OCI-LY7 (cell line): ENCODE measurements around the gene WDR70. TPM values are rescaled to one million over a fixed set of nuclear protein-coding genes. Genes with fewer than 3 reads are reported as not detected.

ENCODE experiments used
- BruUV-seq: library from RNA; stranded (reverse); fragments of 400-500 nt; replicated peaks from 2 replicates; lab custom pipeline; 2021; lab: Mats Ljungman, UMichigan
- CTCF ChIA-PET: fragments of 300-600 bp; sonication (Branson Sonifier 250); formaldehyde crosslinking; loops from one replicate; lab custom pipeline; 2022; ENCODE audit warnings: antibody characterized with exemption; ENCODE audit not compliant: unreplicated experiment; lab: Charles Lee
- POLR2A ChIA-PET: fragments of 300-600 bp; sonication (Branson Sonifier 250); formaldehyde crosslinking; loops from one replicate; lab custom pipeline; 2022; ENCODE audit warnings: antibody characterized with exemption; lab: Charles Lee
- DNase-seq: peaks from one replicate; pipeline ENCODE4 v3.0.0-alpha.2; 2015; ENCODE audit warnings: low spot score
- H2AFZ ChIP-seq: fragments of 200-600 bp; sonication (generic), shearing (Covaris generic); 2 replicates; pipeline ENCODE4 v1.6.1; 2014; ENCODE audit warnings: mild to moderate bottlenecking, antibody characterized with exemption, low read length, moderate library complexity
- H3K27ac ChIP-seq: fragments of 200-600 bp; sonication (generic); 2 replicates; pipeline ENCODE4 v1.5.1; 2014; ENCODE audit warnings: mixed run types, low read depth, mild to moderate bottlenecking, moderate library complexity, low read length, inconsistent platforms; ENCODE audit not compliant: poor library complexity, severe bottlenecking
- H3K36me3 ChIP-seq: fragments of 200-600 bp; sonication (generic); 2 replicates; pipeline ENCODE4 v1.6.1; 2014; ENCODE audit warnings: mild to moderate bottlenecking, antibody characterized with exemption, low read length, moderate library complexity, mixed read lengths; ENCODE audit not compliant: insufficient read depth
- H3K4me1 ChIP-seq: fragments of 200-600 bp; sonication (generic); 2 replicates; pipeline ENCODE4 v1.5.1; 2014; ENCODE audit warnings: mild to moderate bottlenecking, low read length; ENCODE audit not compliant: insufficient read depth, poor library complexity, severe bottlenecking
- H3K4me2 ChIP-seq: fragments of 200-600 bp; sonication (generic); 2 replicates; pipeline ENCODE4 v1.6.1; 2014; ENCODE audit warnings: mild to moderate bottlenecking, low read length
- H3K4me3 ChIP-seq: fragments of 200-600 bp; sonication (generic); 2 replicates; pipeline ENCODE4 v1.5.1; 2014; ENCODE audit warnings: mild to moderate bottlenecking, low read depth, low read length; ENCODE audit not compliant: poor library complexity, severe bottlenecking
- H3K79me2 ChIP-seq: fragments of 200-600 bp; sonication (generic); 2 replicates; pipeline ENCODE4 v1.6.1; 2016; ENCODE audit warnings: low read depth, mild to moderate bottlenecking, low read length, moderate library complexity, mixed read lengths; ENCODE audit not compliant: insufficient read depth
- H3K9me2 ChIP-seq: fragments of 200-600 bp; sonication (generic); 2 replicates; pipeline ENCODE4 v1.6.1; 2016; ENCODE audit warnings: mild to moderate bottlenecking, low read length, mixed read lengths; ENCODE audit not compliant: insufficient read depth
- H3K9me3 ChIP-seq: fragments of 200-600 bp; sonication (generic); 2 replicates; pipeline ENCODE4 v1.6.1; 2014; ENCODE audit warnings: mild to moderate bottlenecking, mixed run types, low read length, mixed read lengths
- H4K20me1 ChIP-seq: fragments of 200-600 bp; sonication (generic); 2 replicates; pipeline ENCODE4 v1.6.1; 2014; ENCODE audit warnings: mild to moderate bottlenecking, antibody characterized with exemption, low read length, moderate library complexity, mixed read lengths; ENCODE audit not compliant: insufficient read depth
- CTCF ChIP-seq: fragments of 200-600 bp; sonication (generic); conservative IDR thresholded peaks from 2 replicates; pipeline ENCODE4 v1.5.1; 2014; ENCODE audit warnings: mild to moderate bottlenecking, antibody characterized with exemption, low read length, moderate library complexity, mixed read lengths
- EZH2phosphoT487 ChIP-seq: fragments of 200-600 bp; sonication (generic); IDR thresholded peaks from 2 replicates; pipeline ENCODE4 v1.6.1; 2018; ENCODE audit warnings: low read depth, borderline replicate concordance, mild to moderate bottlenecking, mixed run types, antibody characterized with exemption, low read length, moderate library complexity, mixed read lengths
- intact Hi-C: fragments of 100-400 bp; cut with micrococcal nuclease; formaldehyde crosslinking; loops from one replicate; pipeline ENCODE4 v1.10.0; 2022; ENCODE audit not compliant: unreplicated experiment
- total RNA-seq, 2 experiments: library from RNA; depleted of rRNA in 1 of 2; stranded (reverse); fragments of >200 nt in 1 of 2; shearing (Covaris generic) in 1 of 2; gene quantifications; 2 replicates each; pipeline ENCODE4 v1.2.3, GENCODE V29; 2014 to 2022

WDR70 gene
- total RNA-seq, 2 experiments from 2014 or later = 26.2 to 35.4 TPM

- H4K20me1 ChIP-seq = no peaks in the 10 kb centered on the region
- no peak overlapping the region for H3K4me3 ChIP-seq
- TF ChIP-seq CTCF (no peak), EZH2phosphoT487 (no peak)
- intact Hi-C loops = no loop called here
- CTCF ChIA-PET = no interaction called here
- H3K9me3 ChIP-seq = no peaks in the 10 kb centered on the region
- no peaks in the 10 kb centered on the region for H3K36me3 ChIP-seq
- POLR2A ChIA-PET = no interaction called here
- H3K27ac ChIP-seq = no peak overlapping the region
- no TSS peak for BruUV-seq
- no peaks in the 10 kb centered on the region for H3K9me2 ChIP-seq
- no peak overlapping the region for H3K4me2 ChIP-seq
- H3K79me2 ChIP-seq = no peaks in the 10 kb centered on the region
- no peak for DNase-seq
- no peaks in the 10 kb centered on the region for H3K4me1 ChIP-seq
- H2AFZ ChIP-seq = no peak overlapping the region
Measured at GRCh38 chr5:37496902-37497445, 117.9 kb downstream of the WDR70 start.

GRCh38 chr5:37501152-37501551 lies 122.0 kb downstream of the WDR70 start:
- intact Hi-C loops = no loop called here
- H3K27ac ChIP-seq = no peak overlapping the region
- H3K4me1 ChIP-seq = no peaks in the 10 kb centered on the region
- TF ChIP-seq CTCF (no peak), EZH2phosphoT487 (no peak)
- no peaks in the 10 kb centered on the region for H3K9me3 ChIP-seq
- H4K20me1 ChIP-seq = no peaks in the 10 kb centered on the region
- no TSS peak for BruUV-seq
- DNase-seq = no peak
- H3K4me2 ChIP-seq = no peak overlapping the region
- no peak overlapping the region for H2AFZ ChIP-seq
- CTCF ChIA-PET = no interaction called here
- no peak overlapping the region for H3K4me3 ChIP-seq
- POLR2A ChIA-PET = no interaction called here
- no peaks in the 10 kb centered on the region for H3K36me3 ChIP-seq
- no peaks in the 10 kb centered on the region for H3K9me2 ChIP-seq
- H3K79me2 ChIP-seq = no peaks in the 10 kb centered on the region

- Histone ChIP-seq H3K36me3 (no peaks in the 10 kb centered on the region), H3K4me3 (no peak overlapping the region), H3K4me1 (no peaks in the 10 kb centered on the region), H3K79me2 (no peaks in the 10 kb centered on the region), H3K4me2 (no peak overlapping the region), H3K27ac (no peak overlapping the region), H3K9me3 (no peaks in the 10 kb centered on the region), H4K20me1 (no peaks in the 10 kb centered on the region), H3K9me2 (no peaks in the 10 kb centered on the region), H2AFZ (no peak overlapping the region)
- POLR2A ChIA-PET = no interaction called here
- CTCF ChIA-PET = no interaction called here
- no peak for DNase-seq
- TF ChIP-seq CTCF (no peak), EZH2phosphoT487 (no peak)
- BruUV-seq = no TSS peak
- intact Hi-C loops = no loop called here
Measured at GRCh38 chr5:37506241-37506640, 127.1 kb downstream of the WDR70 start.
